MCF 10A (cell line): ENCODE results near the gene SHCBP1L. TPM values are rescaled to one million over a fixed set of nuclear protein-coding genes. Genes with fewer than 3 reads are reported as not detected.

Experiments
- BruUV-seq: library from RNA; stranded (reverse); fragments of 400-500 nt; replicated peaks from 2 replicates; lab custom pipeline; 2021; lab: Mats Ljungman, UMichigan
- CTCF ChIA-PET: fragments of 300-600 bp; sonication (Branson Sonifier 250); formaldehyde crosslinking; extraction: SDS; loops from one replicate; lab custom pipeline; 2021; ENCODE audit warnings: antibody characterized with exemption, inconsistent platforms; lab: Yijun Ruan, JAX
- POLR2A ChIA-PET: fragments of 300-600, 350-650 bp; sonication (Branson Sonifier 250); formaldehyde crosslinking; extraction: SDS; loops from one replicate; lab custom pipeline; 2020; ENCODE audit warnings: antibody characterized with exemption, inconsistent platforms; lab: Yijun Ruan, JAX
- DNase-seq: peaks from one replicate; pipeline ENCODE4 v3.0.0-alpha.2; 2018; ENCODE audit not compliant: unreplicated experiment
- H3K27ac Mint-ChIP-seq: one replicate; pipeline ENCODE4 v1.8.0; 2022; ENCODE audit warnings: mild to moderate bottlenecking, low read depth, mixed read lengths; ENCODE audit not compliant: unreplicated experiment
- H3K27me3 Mint-ChIP-seq: one replicate; pipeline ENCODE4 v1.8.0; 2022; ENCODE audit warnings: mixed read lengths; ENCODE audit not compliant: insufficient read depth, unreplicated experiment
- H3K36me3 Mint-ChIP-seq: one replicate; pipeline ENCODE4 v1.8.0; 2022; ENCODE audit warnings: mild to moderate bottlenecking, moderate library complexity, mixed read lengths; ENCODE audit not compliant: insufficient read depth, unreplicated experiment
- H3K4me1 Mint-ChIP-seq: one replicate; pipeline ENCODE4 v1.8.0; 2022; ENCODE audit warnings: mixed read lengths; ENCODE audit not compliant: insufficient read depth, unreplicated experiment
- H3K4me3 Mint-ChIP-seq: one replicate; pipeline ENCODE4 v1.8.0; 2022; ENCODE audit warnings: mild to moderate bottlenecking, moderate library complexity, mixed read lengths; ENCODE audit not compliant: unreplicated experiment
- H3K9me3 Mint-ChIP-seq: one replicate; pipeline ENCODE4 v1.8.0; 2022; ENCODE audit warnings: mixed read lengths; ENCODE audit not compliant: unreplicated experiment
- CTCF ChIP-seq: fragments of 200-600 bp; IDR thresholded peaks from one replicate; pipeline ENCODE4 v1.8.0; 2022; ENCODE audit warnings: antibody characterized with exemption, mild to moderate bottlenecking; ENCODE audit not compliant: unreplicated experiment
- intact Hi-C: fragments of 100-400 bp; cut with micrococcal nuclease; formaldehyde crosslinking; loops from 2 replicates; pipeline ENCODE4 v1.14.1; 2022
- total RNA-seq: library from RNA; stranded (reverse); gene quantifications from 2 replicates; pipeline ENCODE4 v1.2.3, GENCODE V29; 2022

Gene SHCBP1L
- total RNA-seq, 1 experiment from 2014 or later = not detected

- no peak overlapping the region for H3K27ac Mint-ChIP-seq
- POLR2A ChIA-PET = interaction anchor here (1.8 kb wide), 1 partner anchor 11 kb away, joined by 3 read pairs; no protein-coding TSS in a partner anchor
- BruUV-seq = no TSS peak
- peaks cover 6% of the 10 kb centered on the region for H3K4me1 Mint-ChIP-seq
- intact Hi-C loops = no loop called here
- CTCF ChIA-PET = interaction anchor here (0.9 kb wide), 1 partner anchor 23 kb away, joined by 3 read pairs; no protein-coding TSS in a partner anchor
- TF ChIP-seq CTCF = no peak
- H3K4me3 Mint-ChIP-seq = no peak overlapping the region
- H3K36me3 Mint-ChIP-seq = no peaks in the 10 kb centered on the region
- DNase-seq = no peak
- H3K9me3 Mint-ChIP-seq = no peaks in the 10 kb centered on the region
- no peaks in the 10 kb centered on the region for H3K27me3 Mint-ChIP-seq
Observed at GRCh38 chr1:182998482-182998881, 45.5 kb upstream of the SHCBP1L start.

- peaks cover 6% of the 10 kb centered on the region for H3K4me1 Mint-ChIP-seq
- H3K27me3 Mint-ChIP-seq = no peaks in the 10 kb centered on the region
- no peak overlapping the region for H3K27ac Mint-ChIP-seq
- intact Hi-C loops = no loop called here
- no peak for TF ChIP-seq CTCF
- DNase-seq = no peak
- H3K36me3 Mint-ChIP-seq = no peaks in the 10 kb centered on the region
- ChIA-PET POLR2A (interaction anchor here (0.9 to 1.8 kb wide), 3 partner anchors 9 to 22 kb away, joined by 3 to 5 read pairs (median 4); no protein-coding TSS in a partner anchor), CTCF (interaction anchor here (0.6 to 1.4 kb wide), 3 partner anchors 27 to 812 kb away, joined by 3 read pairs; no protein-coding TSS in a partner anchor)
- H3K9me3 Mint-ChIP-seq = no peaks in the 10 kb centered on the region
- H3K4me3 Mint-ChIP-seq = no peak overlapping the region
- BruUV-seq = no TSS peak
Observed at GRCh38 chr1:182996816-182997215, 43.9 kb upstream of the SHCBP1L start.

GRCh38 chr1:182995894-182996293 lies 42.9 kb upstream of the SHCBP1L start:
- H3K4me1 Mint-ChIP-seq = peaks cover 6% of the 10 kb centered on the region
- POLR2A ChIA-PET = no interaction called here
- no peaks in the 10 kb centered on the region for H3K27me3 Mint-ChIP-seq
- no peak overlapping the region for H3K4me3 Mint-ChIP-seq
- no peak overlapping the region for H3K27ac Mint-ChIP-seq
- intact Hi-C loops = no loop called here
- no TSS peak for BruUV-seq
- no peak for DNase-seq
- H3K9me3 Mint-ChIP-seq = no peaks in the 10 kb centered on the region
- no peaks in the 10 kb centered on the region for H3K36me3 Mint-ChIP-seq
- CTCF ChIA-PET = interaction anchor here (1.0 to 1.9 kb wide), 3 partner anchors 18 to 323 kb away, joined by 3 to 5 read pairs (median 3); no protein-coding TSS in a partner anchor
- no peak for TF ChIP-seq CTCF

GRCh38 chr1:182993746-182994145 lies 40.8 kb upstream of the SHCBP1L start:
- H3K27me3 Mint-ChIP-seq = no peaks in the 10 kb centered on the region
- ChIA-PET CTCF (interaction anchor here (0.9 to 1.5 kb wide), 2 partner anchors 18 to 398 kb away, joined by 3 to 5 read pairs; no protein-coding TSS in a partner anchor), POLR2A (interaction anchor here (0.7 to 0.8 kb wide), 2 partner anchors 22 to 33 kb away, joined by 3 read pairs; no protein-coding TSS in a partner anchor)
- no peaks in the 10 kb centered on the region for H3K36me3 Mint-ChIP-seq
- no TSS peak for BruUV-seq
- peaks cover 12% of the 10 kb centered on the region for H3K4me1 Mint-ChIP-seq
- H3K9me3 Mint-ChIP-seq = no peaks in the 10 kb centered on the region
- H3K27ac Mint-ChIP-seq = no peak overlapping the region
- intact Hi-C loops = no loop called here
- H3K4me3 Mint-ChIP-seq = no peak overlapping the region
- TF ChIP-seq CTCF = no peak
- no peak for DNase-seq
